ENCODE data around the gene SIK3.
"Not testable (repeated sequence)": the region's sequence is repeated elsewhere in the genome, so short reads cannot be mapped to it uniquely, and the experiment has no call there.

Gene SIK3

GRCh38 chr11:116814502-116814901 lies 283.7 kb downstream of the SIK3 start:
- DNase-seq = no peak

- DNase-seq = no peak
Observed at GRCh38 chr11:116813781-116814471, 284.3 kb downstream of the SIK3 start.

DNA sequence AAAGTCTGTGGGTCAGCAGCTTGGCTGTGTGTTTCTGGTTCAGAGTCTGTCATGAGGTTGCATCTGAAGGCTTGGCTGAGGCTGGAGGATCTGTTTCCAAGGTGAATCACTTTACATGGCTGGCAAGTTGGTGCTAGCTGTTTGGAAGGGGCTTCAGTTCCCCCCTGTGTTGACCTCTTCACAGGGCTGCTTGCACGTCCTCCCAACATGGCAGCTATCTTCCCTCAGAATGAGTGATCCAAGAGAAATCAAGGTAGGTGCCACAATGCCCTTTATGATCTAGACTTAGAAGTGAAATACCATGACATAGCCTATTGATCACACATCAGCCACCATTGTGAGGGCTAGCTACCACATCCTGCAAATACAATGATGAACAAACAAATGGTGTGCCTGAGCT lies 285.1 kb downstream of the SIK3 start:
- DNase-seq = no peak

GRCh38 chr11:116812109-116812508 lies 286.1 kb downstream of the SIK3 start:
- DNase-seq = no peak

DNA sequence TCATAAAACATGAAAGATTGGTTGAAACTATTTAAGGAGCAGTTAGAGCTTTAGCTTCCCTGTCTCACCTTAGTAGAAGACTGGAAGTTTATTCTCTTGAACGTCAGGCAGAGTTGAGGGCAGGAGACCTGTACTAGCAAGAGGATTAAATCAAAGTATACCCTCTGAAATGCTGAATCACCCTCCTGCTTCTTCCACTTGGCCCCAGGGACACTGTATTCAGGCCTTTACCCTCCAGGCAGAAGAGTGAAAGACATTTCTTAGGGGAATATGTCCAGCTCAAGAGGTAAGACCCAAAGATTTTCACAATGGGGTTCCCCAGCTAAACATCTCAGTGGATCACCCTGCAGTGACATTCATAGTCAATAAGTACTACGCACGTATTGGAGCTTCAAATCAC lies 287.0 kb downstream of the SIK3 start:
- no peak for DNase-seq

GRCh38 chr11:116808262-116809175 lies 289.7 kb downstream of the SIK3 start:
- DNase-seq = no peak

DNA sequence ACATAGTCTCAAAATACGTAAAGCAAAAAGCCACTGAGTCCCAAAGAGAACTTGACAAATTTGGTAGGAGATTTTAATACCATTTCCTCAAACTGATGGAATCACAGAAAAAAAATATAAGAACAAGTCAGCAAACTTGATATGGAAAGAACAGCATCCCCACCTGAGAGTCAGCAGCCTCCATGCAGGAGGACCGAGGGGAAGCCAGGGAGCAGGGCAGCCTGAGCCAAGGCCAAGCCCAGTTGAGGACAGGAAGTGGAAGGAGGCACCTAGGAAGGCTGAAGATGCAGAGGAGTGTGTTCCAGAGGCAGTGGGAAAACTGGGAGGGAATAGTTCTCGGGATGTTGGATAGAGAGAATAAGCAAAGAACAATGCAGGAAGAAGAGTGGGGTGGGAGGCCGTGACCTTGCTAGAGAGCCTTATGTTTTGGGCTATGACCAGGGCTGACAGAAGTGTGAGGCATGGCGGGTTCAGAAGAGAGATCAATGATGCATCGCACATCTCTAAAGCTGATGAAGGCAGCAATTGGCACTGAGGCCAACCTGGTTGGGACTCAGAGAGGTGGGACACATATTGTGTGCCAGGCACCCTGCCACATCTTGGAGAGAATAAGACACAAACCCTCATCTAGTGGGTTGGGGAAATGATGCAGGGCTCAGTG lies 290.5 kb downstream of the SIK3 start:
- no peak for DNase-seq

DNA sequence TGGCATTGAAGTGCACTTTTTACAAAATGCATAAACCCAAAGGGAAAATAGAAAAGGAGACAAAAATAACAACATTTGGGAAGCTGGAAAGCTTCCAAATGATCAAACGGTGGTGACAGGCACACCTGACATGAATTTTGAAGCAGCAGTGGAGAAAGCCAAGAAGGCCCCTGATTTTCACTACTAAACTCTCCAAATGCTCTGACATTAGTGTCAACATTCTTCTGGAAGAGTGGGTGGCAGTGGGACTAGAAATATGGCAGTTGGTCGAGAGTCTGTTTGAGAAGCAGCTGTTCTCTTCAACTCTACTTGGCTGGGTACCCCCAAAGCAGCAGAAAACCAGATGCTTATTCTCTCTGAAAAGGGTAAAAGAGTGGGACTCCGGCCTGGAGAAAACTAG lies 294.2 kb downstream of the SIK3 start:
- no peak for DNase-seq

DNA sequence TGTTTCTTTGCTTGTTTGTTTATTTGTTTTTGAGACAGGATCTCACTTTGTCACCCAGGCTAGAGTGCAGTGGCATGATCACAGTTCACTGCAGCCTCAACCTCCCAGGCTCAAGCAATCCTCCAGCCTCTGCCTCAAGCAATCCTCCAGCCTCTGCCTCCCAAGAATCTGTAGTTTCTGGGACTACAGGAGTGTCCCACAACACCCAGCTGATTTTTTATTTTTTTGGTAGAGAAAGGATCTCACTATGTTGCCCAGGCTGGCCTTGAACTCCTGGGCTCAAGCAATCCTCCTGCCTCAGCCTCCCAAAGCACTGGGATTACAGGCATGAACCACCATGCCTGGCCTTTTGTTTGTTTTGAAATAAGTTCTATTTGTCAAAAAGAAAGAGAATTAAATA lies 296.6 kb downstream of the SIK3 start:
- DNase-seq = not testable (repeated sequence)

DNA sequence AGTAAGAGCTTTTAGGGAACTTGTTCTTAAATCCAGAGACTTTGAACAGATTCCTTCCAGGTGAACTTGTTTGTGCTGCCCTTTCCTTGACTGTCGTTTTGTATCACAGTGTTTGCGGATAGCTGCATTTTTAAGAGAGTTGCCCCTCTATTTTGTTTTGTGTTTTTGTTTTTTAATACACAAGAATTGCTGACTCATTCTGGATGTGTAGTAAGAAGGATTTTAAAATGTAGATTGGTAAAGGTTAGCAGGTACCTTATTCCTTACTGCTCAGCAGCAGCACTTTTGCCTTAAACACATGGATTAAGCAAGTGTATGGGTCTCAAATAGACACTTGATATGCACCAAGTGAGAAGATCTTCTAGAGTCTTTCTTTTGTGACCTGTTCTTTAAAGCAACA lies 297.6 kb downstream of the SIK3 start:
- no peak for DNase-seq

DNA sequence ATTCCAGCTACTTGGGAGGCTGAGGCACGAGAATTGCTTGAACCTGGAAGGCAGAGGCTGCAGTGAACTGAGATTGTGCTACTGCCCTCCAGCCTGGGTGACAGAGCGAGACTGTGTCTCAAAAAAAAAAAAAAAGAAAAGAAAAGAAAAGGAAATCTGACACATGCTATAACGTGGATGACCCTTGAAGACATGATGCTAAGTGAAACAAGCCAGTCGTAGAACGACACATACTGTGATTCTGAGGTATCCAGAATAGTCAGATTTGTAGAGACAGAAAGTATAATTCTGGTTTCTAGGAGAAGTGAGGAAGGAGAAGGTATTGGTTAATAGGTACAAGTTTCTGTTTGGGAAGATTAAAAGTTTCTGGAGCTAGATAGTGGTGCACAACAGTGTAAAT lies 299.9 kb downstream of the SIK3 start:
- DNase-seq = no peak

DNA sequence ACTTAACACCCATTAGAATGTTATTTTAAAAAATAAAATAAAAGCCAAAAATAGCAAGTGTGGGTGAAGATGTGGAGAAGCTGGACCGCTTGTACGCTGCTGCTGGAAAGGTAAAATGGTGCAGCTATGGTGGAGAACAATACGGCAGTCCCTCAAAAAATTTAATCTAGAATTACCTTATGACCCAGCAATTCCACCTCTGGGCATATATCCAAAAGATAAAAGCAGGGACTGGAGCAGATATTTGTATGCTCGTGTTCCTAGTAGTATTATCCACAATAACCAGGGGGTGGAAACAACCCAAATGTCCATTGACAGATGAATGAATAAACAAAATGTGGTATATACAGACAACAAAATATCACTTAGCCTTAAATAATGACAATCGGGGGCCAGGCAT lies 300.4 kb downstream of the SIK3 start:
- DNase-seq = no peak

DNA sequence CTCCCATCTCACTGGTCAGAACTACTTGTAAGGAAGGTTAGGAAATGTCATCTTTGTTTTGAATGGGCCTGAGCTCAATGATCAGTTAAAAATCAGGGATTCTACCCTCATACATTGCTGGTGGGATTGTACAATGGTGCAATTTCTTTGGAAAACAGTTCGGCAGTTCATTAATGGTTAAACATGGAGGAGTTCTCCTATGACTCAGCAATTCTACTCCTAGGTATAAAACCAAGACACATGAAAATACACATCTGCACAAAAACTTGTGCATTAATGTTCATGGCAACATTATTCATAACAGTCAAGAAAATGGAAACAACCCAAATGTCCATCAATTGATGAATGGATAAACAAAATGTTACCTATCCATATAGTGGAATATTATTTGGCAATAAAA lies 301.7 kb downstream of the SIK3 start:
- DNase-seq = no peak

- no peak for DNase-seq
Observed at GRCh38 chr11:116794851-116795250, 303.4 kb downstream of the SIK3 start.

DNA sequence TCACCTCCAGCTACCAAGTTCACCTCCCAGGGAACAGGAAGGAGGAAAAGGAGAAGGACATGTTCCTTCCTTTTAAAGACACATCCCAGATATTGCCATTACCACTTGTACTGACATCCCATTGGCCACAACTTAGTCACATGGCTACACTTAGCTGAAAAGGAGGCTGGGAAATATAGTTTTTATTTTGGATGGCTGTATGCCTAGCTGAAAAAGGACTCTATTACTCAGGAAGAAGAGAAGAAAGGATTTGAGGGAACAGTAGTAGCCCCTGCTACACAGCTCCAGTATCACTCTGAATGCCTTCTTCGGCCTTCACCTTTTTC lies 304.5 kb downstream of the SIK3 start:
- no peak for DNase-seq
